HL-60 (cell line): ENCODE results near the gene RIBC2.

Experiments
- POLR2AphosphoS5 ChIP-seq: IDR thresholded peaks from 2 replicates; pipeline ENCODE4 v1.6.1; 2012; ENCODE audit warnings: low read depth
- TF ChIP-seq, protein P1 (sequence below): IDR thresholded peaks from one replicate; pipeline ENCODE4 v1.5.1; 2011; ENCODE audit warnings: low read length, control low read depth, inconsistent platforms; ENCODE audit not compliant: insufficient read depth

DNA sequence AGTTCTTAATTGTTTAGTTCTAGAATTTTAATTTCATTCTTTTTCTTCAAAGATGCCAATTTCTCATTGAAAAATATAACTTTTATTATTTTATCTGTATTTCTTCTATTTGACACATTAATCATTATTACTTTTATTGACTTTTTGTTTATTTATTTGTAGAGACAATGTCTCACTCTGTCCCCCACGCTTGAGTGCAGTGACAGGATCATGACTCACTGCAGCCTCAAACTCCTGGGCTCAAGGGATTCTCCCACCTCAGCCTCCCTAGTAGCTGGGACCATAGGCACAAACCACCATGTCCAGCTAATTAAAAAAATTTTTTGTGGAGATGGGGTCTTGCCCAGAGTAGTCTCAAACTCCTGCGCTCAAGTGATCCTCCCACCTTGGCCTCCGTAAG lies 58.9 kb downstream of the RIBC2 start:
- TF ChIP-seq, protein P1, sequence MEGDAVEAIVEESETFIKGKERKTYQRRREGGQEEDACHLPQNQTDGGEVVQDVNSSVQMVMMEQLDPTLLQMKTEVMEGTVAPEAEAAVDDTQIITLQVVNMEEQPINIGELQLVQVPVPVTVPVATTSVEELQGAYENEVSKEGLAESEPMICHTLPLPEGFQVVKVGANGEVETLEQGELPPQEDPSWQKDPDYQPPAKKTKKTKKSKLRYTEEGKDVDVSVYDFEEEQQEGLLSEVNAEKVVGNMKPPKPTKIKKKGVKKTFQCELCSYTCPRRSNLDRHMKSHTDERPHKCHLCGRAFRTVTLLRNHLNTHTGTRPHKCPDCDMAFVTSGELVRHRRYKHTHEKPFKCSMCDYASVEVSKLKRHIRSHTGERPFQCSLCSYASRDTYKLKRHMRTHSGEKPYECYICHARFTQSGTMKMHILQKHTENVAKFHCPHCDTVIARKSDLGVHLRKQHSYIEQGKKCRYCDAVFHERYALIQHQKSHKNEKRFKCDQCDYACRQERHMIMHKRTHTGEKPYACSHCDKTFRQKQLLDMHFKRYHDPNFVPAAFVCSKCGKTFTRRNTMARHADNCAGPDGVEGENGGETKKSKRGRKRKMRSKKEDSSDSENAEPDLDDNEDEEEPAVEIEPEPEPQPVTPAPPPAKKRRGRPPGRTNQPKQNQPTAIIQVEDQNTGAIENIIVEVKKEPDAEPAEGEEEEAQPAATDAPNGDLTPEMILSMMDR, result no peak
- TF ChIP-seq POLR2AphosphoS5, result no peak
